KMS-11 (cell line): Measurements from ENCODE around the gene APIP.

Source experiments
- H2AFZ ChIP-seq: fragments of 200-600 bp; sonication (generic); 2 replicates; pipeline ENCODE4 v1.6.1; 2016; ENCODE audit warnings: antibody characterized with exemption, mixed run types, low read depth
- H3K27ac ChIP-seq: fragments of 200-600 bp; sonication (generic); 2 replicates; pipeline ENCODE4 v1.6.1; 2016; ENCODE audit warnings: mild to moderate bottlenecking, mixed run types
- H3K27me3 ChIP-seq: fragments of 200-600 bp; sonication (generic); 2 replicates; pipeline ENCODE4 v1.6.1; 2017; ENCODE audit warnings: mild to moderate bottlenecking, low read depth, mixed run types, moderate library complexity; ENCODE audit not compliant: insufficient read depth
- H3K36me3 ChIP-seq: fragments of 200-600 bp; sonication (generic); 2 replicates; pipeline ENCODE4 v1.6.1; 2017; ENCODE audit warnings: mild to moderate bottlenecking, mixed run types; ENCODE audit not compliant: insufficient read depth
- H3K4me1 ChIP-seq: fragments of 200-600 bp; sonication (generic); 2 replicates; pipeline ENCODE4 v1.6.1; 2016; ENCODE audit warnings: mild to moderate bottlenecking, low read depth, mixed run types; ENCODE audit not compliant: poor library complexity, severe bottlenecking
- H3K4me2 ChIP-seq: fragments of 200-600 bp; sonication (generic); 2 replicates; pipeline ENCODE4 v1.7.0; 2016; ENCODE audit warnings: mild to moderate bottlenecking, mixed run types
- H3K4me3 ChIP-seq: fragments of 200-600 bp; sonication (generic); IDR thresholded peaks from 2 replicates; pipeline ENCODE4 v1.6.1; 2017; ENCODE audit warnings: low read depth, low read length, mixed read lengths; ENCODE audit not compliant: insufficient read depth
- H3K79me2 ChIP-seq: fragments of 200-600 bp; sonication (generic); 2 replicates; pipeline ENCODE4 v1.6.1; 2016; ENCODE audit warnings: low read depth, mixed run types; ENCODE audit not compliant: insufficient read depth
- H3K9ac ChIP-seq: fragments of 200-600 bp; sonication (generic); 2 replicates; pipeline ENCODE4 v1.6.1; 2016; ENCODE audit warnings: mild to moderate bottlenecking, mixed run types
- H4K20me1 ChIP-seq: fragments of 200-600 bp; sonication (generic); 2 replicates; pipeline ENCODE4 v1.6.1; 2016; ENCODE audit warnings: mild to moderate bottlenecking, mixed run types; ENCODE audit not compliant: insufficient read depth
- TF ChIP-seq, protein P1 (sequence below): fragments of 200-600 bp; sonication (generic); conservative IDR thresholded peaks from 2 replicates; pipeline ENCODE4 v1.6.1; 2017; ENCODE audit warnings: low read depth, mild to moderate bottlenecking, antibody characterized with exemption, low read length, moderate library complexity, mixed read lengths

The APIP gene

GRCh38 chr11:34928268-34928959 is 12.2 kb upstream of the APIP start:
- TF ChIP-seq, protein P1, sequence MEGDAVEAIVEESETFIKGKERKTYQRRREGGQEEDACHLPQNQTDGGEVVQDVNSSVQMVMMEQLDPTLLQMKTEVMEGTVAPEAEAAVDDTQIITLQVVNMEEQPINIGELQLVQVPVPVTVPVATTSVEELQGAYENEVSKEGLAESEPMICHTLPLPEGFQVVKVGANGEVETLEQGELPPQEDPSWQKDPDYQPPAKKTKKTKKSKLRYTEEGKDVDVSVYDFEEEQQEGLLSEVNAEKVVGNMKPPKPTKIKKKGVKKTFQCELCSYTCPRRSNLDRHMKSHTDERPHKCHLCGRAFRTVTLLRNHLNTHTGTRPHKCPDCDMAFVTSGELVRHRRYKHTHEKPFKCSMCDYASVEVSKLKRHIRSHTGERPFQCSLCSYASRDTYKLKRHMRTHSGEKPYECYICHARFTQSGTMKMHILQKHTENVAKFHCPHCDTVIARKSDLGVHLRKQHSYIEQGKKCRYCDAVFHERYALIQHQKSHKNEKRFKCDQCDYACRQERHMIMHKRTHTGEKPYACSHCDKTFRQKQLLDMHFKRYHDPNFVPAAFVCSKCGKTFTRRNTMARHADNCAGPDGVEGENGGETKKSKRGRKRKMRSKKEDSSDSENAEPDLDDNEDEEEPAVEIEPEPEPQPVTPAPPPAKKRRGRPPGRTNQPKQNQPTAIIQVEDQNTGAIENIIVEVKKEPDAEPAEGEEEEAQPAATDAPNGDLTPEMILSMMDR: no peak
- no peak overlapping the region for H2AFZ ChIP-seq
- no peaks in the 10 kb centered on the region for H3K27me3 ChIP-seq
- peaks cover 6% of the 10 kb centered on the region; the same call in 1 of the 2 replicates for H4K20me1 ChIP-seq
- H3K4me1 ChIP-seq: no peaks in the 10 kb centered on the region
- no peak overlapping the region for H3K4me3 ChIP-seq
- H3K36me3 ChIP-seq: no peaks in the 10 kb centered on the region
- H3K79me2 ChIP-seq: no peaks in the 10 kb centered on the region; the same call in 1 of the 2 replicates
- H3K4me2 ChIP-seq: no peak overlapping the region
- no peak overlapping the region for H3K9ac ChIP-seq
- H3K27ac ChIP-seq: no peak overlapping the region

DNA sequence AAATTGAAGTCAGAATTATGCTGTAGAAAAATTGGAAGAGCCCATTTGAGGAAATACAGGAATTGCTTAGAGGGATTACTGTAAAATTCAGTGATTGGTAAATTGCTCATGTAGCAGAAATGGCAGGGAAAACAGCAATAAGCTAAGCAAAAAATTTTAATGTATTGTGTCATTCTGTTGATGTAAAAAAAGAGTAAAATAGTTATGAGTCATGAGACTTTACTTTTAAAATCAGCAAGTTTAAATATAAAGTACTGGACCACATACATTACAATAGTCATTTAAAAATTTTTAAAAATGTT is 10.6 kb upstream of the APIP start:
- no peak overlapping the region for H3K4me3 ChIP-seq
- no peaks in the 10 kb centered on the region for H3K27me3 ChIP-seq
- H3K36me3 ChIP-seq: no peaks in the 10 kb centered on the region
- TF ChIP-seq, protein P1: no peak
- no peaks in the 10 kb centered on the region; the same call in 1 of the 2 replicates for H3K79me2 ChIP-seq
- H4K20me1 ChIP-seq: peaks cover 6% of the 10 kb centered on the region; the same call in 1 of the 2 replicates
- H3K4me1 ChIP-seq: no peaks in the 10 kb centered on the region
- no peak overlapping the region for H2AFZ ChIP-seq
- H3K4me2 ChIP-seq: no peak overlapping the region
- no peak overlapping the region for H3K27ac ChIP-seq
- H3K9ac ChIP-seq: no peak overlapping the region

GRCh38 chr11:34926101-34926830 is 10.1 kb upstream of the APIP start:
- Histone ChIP-seq H3K79me2 (no peaks in the 10 kb centered on the region; the same call in 1 of the 2 replicates), H3K27me3 (no peaks in the 10 kb centered on the region), H3K4me1 (no peaks in the 10 kb centered on the region), H3K4me2 (no peak overlapping the region), H4K20me1 (peaks cover 6% of the 10 kb centered on the region; the same call in 1 of the 2 replicates), H3K4me3 (no peak overlapping the region), H3K36me3 (no peaks in the 10 kb centered on the region), H3K27ac (no peak overlapping the region), H2AFZ (no peak overlapping the region), H3K9ac (no peak overlapping the region)
- TF ChIP-seq, protein P1: peak; percentile 87

DNA sequence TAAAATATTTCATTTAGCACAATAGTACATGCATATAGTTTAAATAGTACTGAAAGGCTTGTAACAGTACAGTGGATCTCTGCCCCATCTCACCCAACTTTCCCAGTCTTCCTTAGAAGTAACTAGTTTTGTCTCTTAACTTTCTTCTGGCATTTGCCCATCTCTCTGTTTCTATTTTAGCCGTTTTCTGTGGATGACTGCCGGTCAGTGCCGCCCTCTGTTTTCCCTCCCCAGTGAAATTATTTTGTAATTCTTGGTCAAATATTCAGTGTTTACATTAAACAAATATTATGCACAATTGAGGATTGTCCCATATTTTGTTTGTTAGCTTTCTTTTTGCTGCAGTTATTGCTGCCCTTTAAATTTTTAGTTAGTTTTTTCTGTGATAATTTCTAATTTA is 8.5 kb upstream of the APIP start:
- Histone ChIP-seq H3K36me3 (no peaks in the 10 kb centered on the region), H3K4me1 (no peaks in the 10 kb centered on the region), H3K9ac (no peak overlapping the region), H3K4me2 (no peak overlapping the region), H3K4me3 (no peak overlapping the region), H3K27ac (no peak overlapping the region), H3K27me3 (no peaks in the 10 kb centered on the region), H4K20me1 (peaks cover 6% of the 10 kb centered on the region; the same call in 1 of the 2 replicates), H2AFZ (no peak overlapping the region), H3K79me2 (no peaks in the 10 kb centered on the region)
- TF ChIP-seq, protein P1: no peak
